Memory B cell (primary cell): ENCODE data around the gene ACY1.

Source experiments
- ATAC-seq: fragments of 150-1000 bp; cut with Tn5 transposase; 2 replicates; pipeline ENCODE4 v1.10.0; 2021; ENCODE audit warnings: low read depth, mild to moderate bottlenecking, moderate library complexity
- DNase-seq, 2 donors: peaks; one replicate each; pipeline ENCODE4 v3.0.0; 2022; ENCODE audit warnings: low spot score in 2 of 2
- H3K27ac Mint-ChIP-seq: one replicate; pipeline ENCODE4 v1.8.0; 2022; ENCODE audit warnings: mild to moderate bottlenecking, moderate library complexity, mixed read lengths
- H3K27me3 Mint-ChIP-seq: one replicate; pipeline ENCODE4 v1.8.0; 2022; ENCODE audit warnings: mixed read lengths
- H3K36me3 Mint-ChIP-seq: one replicate; pipeline ENCODE4 v1.8.0; 2022; ENCODE audit warnings: mild to moderate bottlenecking, mixed read lengths
- H3K4me1 Mint-ChIP-seq: one replicate; pipeline ENCODE4 v1.8.0; 2022; ENCODE audit warnings: mixed read lengths
- H3K4me3 Mint-ChIP-seq: one replicate; pipeline ENCODE4 v1.8.0; 2022; ENCODE audit warnings: mild to moderate bottlenecking, moderate library complexity, mixed read lengths
- H3K9me3 Mint-ChIP-seq: one replicate; pipeline ENCODE4 v1.8.0; 2022; ENCODE audit warnings: mixed read lengths

ACY1 gene

GRCh38 chr3:51982838-51983577 is at the start of gene ACY1:
Gene ACY1, plus strand, starts transcription at chr3:51983535. Its CDS starts 530 bp downstream, at chr3:51984065.
- no peaks in the 10 kb centered on the region for H3K27me3 Mint-ChIP-seq
- peak within 1 kb of the TSS; percentile 75 for H3K27ac Mint-ChIP-seq
- DNase-seq = peak; percentile 25 to 47
- no peaks in the 10 kb centered on the region for H3K36me3 Mint-ChIP-seq
- peaks cover 14% of the 10 kb centered on the region for H3K4me1 Mint-ChIP-seq
- ATAC-seq = peak; percentile 75
- H3K9me3 Mint-ChIP-seq = no peaks in the 10 kb centered on the region
- peak within 1 kb of the TSS; percentile 94 for H3K4me3 Mint-ChIP-seq

DNA sequence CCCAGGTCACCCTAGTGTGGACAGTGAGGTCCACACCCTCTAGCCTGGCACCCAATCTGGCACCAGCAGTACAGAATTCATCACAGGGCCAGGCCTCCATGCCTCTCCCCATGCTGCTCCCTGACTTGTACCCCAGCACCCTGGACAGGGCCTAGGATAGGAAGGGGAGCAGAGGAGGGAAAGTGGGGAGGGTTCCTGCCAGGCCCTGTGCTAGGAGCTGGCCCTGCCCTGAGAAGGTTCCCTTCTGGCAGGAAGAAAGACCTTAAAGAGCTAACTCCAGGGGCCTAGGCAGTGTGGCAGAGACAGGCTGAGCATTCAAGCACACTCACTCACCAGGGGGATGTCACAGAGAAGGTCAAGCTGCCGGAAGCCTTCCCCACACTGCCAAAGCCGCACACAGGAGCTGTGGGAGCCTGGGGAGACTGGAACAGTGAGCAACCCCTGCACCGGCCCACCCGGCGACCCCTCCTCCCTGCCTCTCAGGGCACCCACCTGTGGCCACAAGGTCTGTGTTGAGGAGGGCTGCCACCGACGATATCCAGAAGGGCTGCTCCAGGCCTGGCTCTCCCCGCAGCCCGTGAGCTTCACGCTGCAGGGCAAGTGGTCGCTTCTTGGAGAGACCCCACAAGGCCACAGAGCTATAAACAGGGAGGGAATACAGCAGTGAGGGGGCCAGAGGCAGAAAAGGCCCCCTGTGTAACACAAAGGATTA is 49.0 kb upstream of the ACY1 start:
- H3K27me3 Mint-ChIP-seq = no peaks in the 10 kb centered on the region
- H3K36me3 Mint-ChIP-seq = peaks cover 29% of the 10 kb centered on the region
- no peak overlapping the region for H3K27ac Mint-ChIP-seq
- peaks cover 2% of the 10 kb centered on the region for H3K4me1 Mint-ChIP-seq
- ATAC-seq (no peak), DNase-seq (no peak)
- H3K4me3 Mint-ChIP-seq = no peak overlapping the region
- H3K9me3 Mint-ChIP-seq = no peaks in the 10 kb centered on the region

GRCh38 chr3:51934991-51935885 is 48.1 kb upstream of the ACY1 start:
- H3K27ac Mint-ChIP-seq = no peak overlapping the region
- DNase-seq (no peak), ATAC-seq (no peak)
- no peaks in the 10 kb centered on the region for H3K9me3 Mint-ChIP-seq
- H3K4me1 Mint-ChIP-seq = peaks cover 2% of the 10 kb centered on the region
- H3K36me3 Mint-ChIP-seq = peaks cover 29% of the 10 kb centered on the region
- H3K4me3 Mint-ChIP-seq = no peak overlapping the region
- H3K27me3 Mint-ChIP-seq = no peaks in the 10 kb centered on the region

GRCh38 chr3:51935886-51936755 is 47.2 kb upstream of the ACY1 start:
- peaks cover 8% of the 10 kb centered on the region for H3K4me1 Mint-ChIP-seq
- H3K9me3 Mint-ChIP-seq = no peaks in the 10 kb centered on the region
- H3K36me3 Mint-ChIP-seq = peaks cover 29% of the 10 kb centered on the region
- no peak overlapping the region for H3K4me3 Mint-ChIP-seq
- ATAC-seq = no peak
- no peak for DNase-seq
- no peaks in the 10 kb centered on the region for H3K27me3 Mint-ChIP-seq
- no peak overlapping the region for H3K27ac Mint-ChIP-seq

DNA sequence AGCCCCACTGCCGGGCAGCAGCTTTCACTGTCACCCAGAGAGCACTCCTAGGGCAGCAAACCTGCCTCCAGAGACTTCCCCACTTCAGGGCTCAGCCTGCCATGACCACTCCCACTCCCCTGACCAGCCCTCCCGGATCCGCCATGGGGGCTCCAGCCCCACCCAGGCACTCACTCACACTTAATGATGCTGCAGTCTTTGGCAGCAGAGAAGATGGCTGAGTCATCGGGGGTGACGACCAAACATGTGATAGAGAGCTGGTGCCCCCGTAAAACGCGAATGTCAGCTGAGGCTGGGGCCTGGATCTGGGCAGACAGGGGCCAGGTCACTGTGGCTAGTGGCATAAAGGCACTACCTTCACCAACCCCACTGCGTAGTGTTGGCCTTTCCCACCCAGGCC is 46.3 kb upstream of the ACY1 start:
- Mint-ChIP-seq H3K4me1 (peaks cover 8% of the 10 kb centered on the region), H3K9me3 (no peaks in the 10 kb centered on the region), H3K27me3 (no peaks in the 10 kb centered on the region), H3K4me3 (no peak overlapping the region), H3K36me3 (peaks cover 26% of the 10 kb centered on the region), H3K27ac (no peak overlapping the region)
- no peak for ATAC-seq
- no peak for DNase-seq

- H3K27me3 Mint-ChIP-seq = no peaks in the 10 kb centered on the region
- no peak overlapping the region for H3K27ac Mint-ChIP-seq
- ATAC-seq = no peak
- peaks cover 9% of the 10 kb centered on the region for H3K4me1 Mint-ChIP-seq
- H3K36me3 Mint-ChIP-seq = peaks cover 24% of the 10 kb centered on the region
- DNase-seq = no peak
- H3K4me3 Mint-ChIP-seq = no peak overlapping the region
- no peaks in the 10 kb centered on the region for H3K9me3 Mint-ChIP-seq
These were observed 45.5 kb upstream of the ACY1 start for GRCh38 chr3:51937611-51938450.

DNA sequence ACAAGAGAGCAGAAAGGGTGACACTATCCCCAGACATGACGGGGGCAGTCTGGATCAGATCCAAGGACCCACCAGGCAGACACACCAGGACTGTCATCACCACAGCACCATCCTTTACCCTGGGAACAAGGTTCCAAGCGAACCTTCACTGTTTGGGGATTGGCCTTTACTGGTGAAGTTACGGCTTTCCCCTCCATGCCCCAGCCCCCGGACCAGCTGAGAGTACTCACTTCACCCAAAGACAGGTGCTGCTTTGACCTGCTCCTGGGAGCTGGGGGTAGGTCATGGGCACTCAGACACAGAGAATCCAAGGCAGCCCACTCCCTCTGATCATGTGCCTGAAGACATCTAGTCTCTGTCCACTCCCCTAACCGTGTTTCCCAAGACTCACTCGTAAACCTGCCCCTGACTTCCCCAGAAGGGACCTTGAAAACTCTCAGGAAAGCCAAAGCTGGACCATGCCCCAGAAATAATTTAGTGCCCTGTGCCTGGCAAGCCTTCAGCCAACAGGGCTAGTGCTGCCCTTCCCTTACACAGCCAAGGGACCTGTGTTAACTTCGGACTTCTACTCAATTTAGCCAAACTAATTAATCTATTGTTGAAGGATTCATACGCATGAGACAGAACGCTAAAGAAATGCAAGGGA is 44.4 kb upstream of the ACY1 start:
- ATAC-seq = no peak
- peaks cover 16% of the 10 kb centered on the region for H3K36me3 Mint-ChIP-seq
- H3K4me1 Mint-ChIP-seq = peaks cover 11% of the 10 kb centered on the region
- no peaks in the 10 kb centered on the region for H3K27me3 Mint-ChIP-seq
- no peak overlapping the region for H3K4me3 Mint-ChIP-seq
- H3K9me3 Mint-ChIP-seq = no peaks in the 10 kb centered on the region
- H3K27ac Mint-ChIP-seq = no peak overlapping the region
- no peak for DNase-seq

DNA sequence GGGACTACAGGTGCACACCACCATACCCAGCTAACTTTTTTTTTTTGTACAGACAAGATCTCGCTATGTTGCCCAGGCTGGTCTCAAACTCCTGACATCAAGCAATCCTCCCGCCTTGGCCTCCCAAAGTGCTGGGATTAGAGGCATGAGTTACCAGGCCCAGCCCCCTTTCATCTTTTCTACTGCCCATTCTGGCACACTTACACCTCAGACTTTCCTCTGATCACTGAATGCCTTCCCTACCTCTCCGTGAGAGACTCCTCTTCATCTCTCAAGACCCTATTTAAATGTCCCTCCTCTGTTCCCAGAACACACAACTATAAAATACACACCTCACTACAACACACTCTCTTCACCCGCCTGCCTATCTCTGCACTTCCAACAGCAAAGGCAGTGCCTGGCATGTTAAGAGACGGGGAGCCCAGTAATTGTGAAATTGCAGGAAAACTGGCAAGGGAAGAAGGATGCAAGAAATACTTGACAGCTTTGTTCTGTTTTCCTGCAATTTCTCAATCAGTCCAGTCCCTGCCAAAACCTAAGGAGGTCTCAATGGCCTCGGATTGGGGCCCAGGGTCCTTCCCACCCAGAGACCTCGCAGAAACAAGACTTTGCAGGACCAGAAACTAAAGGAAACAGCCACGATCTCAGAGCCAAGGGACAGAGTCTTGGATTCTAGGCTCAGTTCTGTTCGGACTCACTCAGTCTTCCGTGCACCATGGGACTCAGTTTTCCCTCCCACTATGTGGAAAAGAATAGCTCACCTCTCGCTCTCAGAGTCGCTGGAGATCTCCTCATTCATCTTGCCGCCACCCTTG is 42.5 kb upstream of the ACY1 start:
- H3K4me3 Mint-ChIP-seq = peak overlapping the region; percentile 88
- H3K4me1 Mint-ChIP-seq = peaks cover 11% of the 10 kb centered on the region

GRCh38 chr3:51941463-51941797 is 41.9 kb upstream of the ACY1 start:
- H3K27me3 Mint-ChIP-seq = no peaks in the 10 kb centered on the region
- peaks cover 15% of the 10 kb centered on the region for H3K36me3 Mint-ChIP-seq
- ATAC-seq (no peak), DNase-seq (no peak)
- H3K27ac Mint-ChIP-seq = peak overlapping the region; percentile 53
- no peaks in the 10 kb centered on the region for H3K9me3 Mint-ChIP-seq
- peaks cover 11% of the 10 kb centered on the region for H3K4me1 Mint-ChIP-seq
- peak overlapping the region; percentile 88 for H3K4me3 Mint-ChIP-seq

More for the DNA sequence above, 42.5 kb upstream of the ACY1 start:
- H3K27ac Mint-ChIP-seq = no peak overlapping the region
- H3K27me3 Mint-ChIP-seq = no peaks in the 10 kb centered on the region
- no peaks in the 10 kb centered on the region for H3K9me3 Mint-ChIP-seq
- DNase-seq (no peak), ATAC-seq (no peak)
- peaks cover 18% of the 10 kb centered on the region for H3K36me3 Mint-ChIP-seq

DNA sequence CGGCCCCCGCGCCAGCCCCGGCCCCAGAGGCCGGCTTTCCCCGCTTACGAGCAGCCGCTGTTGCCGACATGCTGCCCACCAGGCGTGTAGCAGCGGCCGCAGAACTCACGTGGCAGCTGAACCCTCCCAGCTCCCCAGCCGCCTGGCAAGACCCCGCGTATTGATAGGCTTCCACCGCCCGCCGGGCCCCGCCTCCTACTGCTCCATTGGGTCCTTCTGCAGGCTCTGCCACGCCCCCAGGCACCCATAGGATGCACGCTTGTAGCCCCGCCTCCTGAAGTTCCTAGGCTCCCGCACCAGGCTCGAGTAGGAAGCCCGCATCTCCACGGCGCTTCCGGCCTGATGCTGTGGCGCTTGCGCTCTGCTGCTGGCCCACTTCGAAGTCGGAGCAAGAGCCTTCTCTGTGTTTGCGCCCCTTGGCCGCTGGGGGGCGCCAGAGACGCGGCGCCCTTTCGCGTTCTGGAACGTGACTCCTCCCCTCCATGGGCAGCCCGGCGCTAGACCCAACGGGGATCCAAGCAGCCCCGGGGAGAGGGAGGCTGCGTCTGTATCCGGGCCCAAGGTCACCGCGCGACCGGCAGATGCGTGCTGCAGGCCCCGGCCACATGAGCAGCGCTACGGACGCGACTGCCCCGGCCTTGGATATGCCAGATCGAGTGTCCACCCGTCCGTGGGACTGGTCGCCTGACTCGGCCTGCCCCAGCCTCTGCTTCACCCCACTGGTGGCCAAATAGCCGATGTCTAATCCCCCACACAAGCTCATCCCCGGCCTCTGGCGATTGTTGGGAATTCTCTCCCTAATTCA is 41.3 kb upstream of the ACY1 start, which contains the start of the genes PARP3 and RRP9:
PARP3 (plus strand) TSS at position 566 of the 805 bp plus-strand sequence. CDS start 993 bp downstream, outside the sequence.
RRP9 (minus strand) TSS at position 107 of the 805 bp plus-strand sequence; CDS start at position 70, 37 bp downstream.
- no peaks in the 10 kb centered on the region for H3K27me3 Mint-ChIP-seq
- ATAC-seq (peak; percentile 87), DNase-seq (peak; percentile 93 to 98)
- no peaks in the 10 kb centered on the region for H3K9me3 Mint-ChIP-seq
- peak within 1 kb of the TSS; percentile 53 for H3K27ac Mint-ChIP-seq
- H3K4me3 Mint-ChIP-seq = peak within 1 kb of the TSS; percentile 88
- peaks cover 16% of the 10 kb centered on the region for H3K36me3 Mint-ChIP-seq
- H3K4me1 Mint-ChIP-seq = peaks cover 11% of the 10 kb centered on the region
